Testis (tissue), 3 donors: ENCODE measurements around the gene HIGD1C. TPM values are rescaled to one million over a fixed set of nuclear protein-coding genes. Genes with fewer than 3 reads are reported as not detected.
"Not testable (repeated sequence)": the region's sequence is repeated elsewhere in the genome, so short reads cannot be mapped to it uniquely, and the experiment has no call there.

Experiments
- DNase-seq: peaks from one replicate; pipeline ENCODE4 v3.0.0-alpha.2; 2019
- H3K27ac ChIP-seq, 2 donors: fragments of 200-600 bp; sonication (generic); one replicate each; pipeline ENCODE4 v1.5.1; 2019
- H3K27me3 ChIP-seq: fragments of 200-600 bp; sonication (generic); one replicate; pipeline ENCODE4 v1.5.1; 2019
- H3K36me3 ChIP-seq: fragments of 200-600 bp; sonication (generic); one replicate; pipeline ENCODE4 v1.5.1; 2017; ENCODE audit warnings: low read depth; ENCODE audit errors: missing control alignments
- H3K4me1 ChIP-seq: fragments of 200-600 bp; sonication (generic); one replicate; pipeline ENCODE4 v1.5.1; 2019
- H3K4me3 ChIP-seq, 2 donors: fragments of 200-600 bp; sonication (generic); one replicate each; pipeline ENCODE4 v1.5.1; 2017 to 2019
- H3K9me3 ChIP-seq: fragments of 200-600 bp; sonication (generic); one replicate; pipeline ENCODE4 v1.5.1; 2017
- POLR2A ChIP-seq: fragments of 450-650 bp; IDR thresholded peaks from one replicate; pipeline ENCODE4 v1.6.1; 2017; ENCODE audit warnings: antibody characterized with exemption, mild to moderate bottlenecking, moderate library complexity
- WGBS, 2 donors: methylation state at CpG; one replicate each; pipeline ENCODE4 v1.1.5; 2018; 5-methylcytosine and 5-hydroxymethylcytosine counted together
- intact Hi-C: fragments of 100-400 bp; cut with DNase I; formaldehyde crosslinking; loops from one replicate; pipeline ENCODE4 v1.15.1; 2023; ENCODE audit warnings: low total_unique reads
- polyA plus RNA-seq: library from polyadenylated mRNA; stranded (reverse); fragments of 350-450 nt; fragmentation: Illumina TruSeq; extraction: RNeasy Lipid Tissue Mini Kit (QIAGEN cat#74804); gene quantifications from one replicate; pipeline ENCODE4 v1.2.3, GENCODE V29; 2014; ENCODE audit warnings: low read depth, low replicate concordance; ENCODE audit not compliant: insufficient read depth
- total RNA-seq, 2 donors: library from RNA; depleted of rRNA; stranded (reverse); fragments of >200 nt; gene quantifications; one replicate each; pipeline ENCODE4 v1.2.3, GENCODE V29; 2016
- TF ChIP-seq, protein P1 (sequence below), 3 experiments: fragments of 450-650 bp in 2 of 3; fragments of 200-600 bp in 1 of 3; sonication (generic) in 1 of 3; IDR thresholded peaks; one replicate each; pipeline ENCODE4 v1.5.1; 2016 to 2019; ENCODE audit warnings: antibody characterized with exemption in 3 of 3, mild to moderate bottlenecking in 2 of 3, moderate library complexity in 1 of 3

The HIGD1C gene
- total and polyA plus RNA-seq, 3 donors from 2014 or later = 3.4 TPM; not detected in 2

DNA sequence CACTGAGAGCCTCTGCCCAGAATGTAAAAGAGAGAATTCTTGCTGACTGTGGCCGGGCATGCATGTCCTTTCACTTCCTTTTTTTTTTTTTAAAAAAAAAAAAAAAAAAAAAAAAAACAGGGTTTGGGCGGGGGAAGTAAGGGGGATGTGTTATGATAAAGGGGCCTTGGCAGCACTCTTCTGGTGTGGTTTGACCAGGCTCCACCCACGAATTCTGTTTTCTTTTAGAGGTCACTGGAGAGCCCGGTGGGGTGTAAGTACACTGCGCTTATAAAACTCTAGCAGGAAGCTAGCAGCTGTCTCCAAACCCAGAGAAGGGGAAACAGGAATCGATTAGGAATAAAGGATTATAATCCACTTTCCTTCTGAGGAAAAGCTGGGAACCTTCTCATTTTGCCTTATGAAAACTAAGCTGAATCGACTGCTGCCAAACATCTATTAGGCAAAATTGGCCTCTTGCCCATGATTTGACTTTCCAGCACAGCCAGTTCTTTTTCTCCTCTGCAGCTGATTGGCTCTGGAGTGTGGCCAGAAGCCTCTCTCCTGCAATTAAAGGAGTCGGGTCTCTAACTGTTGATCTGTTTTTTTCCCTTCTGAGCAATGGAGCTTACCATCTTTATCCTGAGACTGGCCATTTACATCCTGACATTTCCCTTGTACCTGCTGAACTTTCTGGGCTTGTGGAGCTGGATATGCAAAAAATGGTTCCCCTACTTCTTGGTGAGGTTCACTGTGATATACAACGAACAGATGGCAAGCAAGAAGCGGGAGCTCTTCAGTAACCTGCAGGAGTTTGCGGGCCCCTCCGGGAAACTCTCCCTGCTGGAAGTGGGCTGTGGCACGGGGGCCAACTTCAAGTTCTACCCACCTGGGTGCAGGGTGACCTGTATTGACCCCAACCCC is 27.7 kb upstream of the HIGD1C start:
- H3K4me1 ChIP-seq = peaks cover 12% of the 10 kb centered on the region
- intact Hi-C loops = no loop called here
- no peak for TF ChIP-seq POLR2A
- TF ChIP-seq, protein P1, sequence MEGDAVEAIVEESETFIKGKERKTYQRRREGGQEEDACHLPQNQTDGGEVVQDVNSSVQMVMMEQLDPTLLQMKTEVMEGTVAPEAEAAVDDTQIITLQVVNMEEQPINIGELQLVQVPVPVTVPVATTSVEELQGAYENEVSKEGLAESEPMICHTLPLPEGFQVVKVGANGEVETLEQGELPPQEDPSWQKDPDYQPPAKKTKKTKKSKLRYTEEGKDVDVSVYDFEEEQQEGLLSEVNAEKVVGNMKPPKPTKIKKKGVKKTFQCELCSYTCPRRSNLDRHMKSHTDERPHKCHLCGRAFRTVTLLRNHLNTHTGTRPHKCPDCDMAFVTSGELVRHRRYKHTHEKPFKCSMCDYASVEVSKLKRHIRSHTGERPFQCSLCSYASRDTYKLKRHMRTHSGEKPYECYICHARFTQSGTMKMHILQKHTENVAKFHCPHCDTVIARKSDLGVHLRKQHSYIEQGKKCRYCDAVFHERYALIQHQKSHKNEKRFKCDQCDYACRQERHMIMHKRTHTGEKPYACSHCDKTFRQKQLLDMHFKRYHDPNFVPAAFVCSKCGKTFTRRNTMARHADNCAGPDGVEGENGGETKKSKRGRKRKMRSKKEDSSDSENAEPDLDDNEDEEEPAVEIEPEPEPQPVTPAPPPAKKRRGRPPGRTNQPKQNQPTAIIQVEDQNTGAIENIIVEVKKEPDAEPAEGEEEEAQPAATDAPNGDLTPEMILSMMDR (IDR thresholded peaks at IDR 0.05) = no peak
- no peaks in the 10 kb centered on the region for H3K9me3 ChIP-seq
- WGBS, 2 donors = 0% methylated on average over 13 of the region's 13 CpGs
- peak overlapping the region; percentile 78 to 90 for H3K27ac ChIP-seq
- peak; percentile 95 for DNase-seq
- no peaks in the 10 kb centered on the region for H3K36me3 ChIP-seq
- H3K27me3 ChIP-seq = no peaks in the 10 kb centered on the region
- H3K4me3 ChIP-seq = peak overlapping the region; percentile 69 to 78

DNA sequence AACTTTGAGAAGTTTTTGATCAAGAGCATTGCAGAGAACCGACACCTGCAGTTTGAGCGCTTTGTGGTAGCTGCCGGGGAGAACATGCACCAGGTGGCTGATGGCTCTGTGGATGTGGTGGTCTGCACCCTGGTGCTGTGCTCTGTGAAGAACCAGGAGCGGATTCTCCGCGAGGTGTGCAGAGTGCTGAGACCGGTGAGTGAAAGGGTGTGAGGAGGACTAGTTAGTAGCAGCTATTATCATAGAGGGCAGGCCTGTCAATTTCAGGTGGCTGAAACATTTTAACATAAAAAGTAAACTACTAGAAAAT is 27.0 kb upstream of the HIGD1C start:
- TF ChIP-seq, protein P1 (IDR thresholded peaks at IDR 0.05) = no peak
- TF ChIP-seq POLR2A = no peak
- Histone ChIP-seq H3K27ac (peak overlapping the region; percentile 61 to 90), H3K9me3 (no peaks in the 10 kb centered on the region), H3K36me3 (peaks cover under 1% of the 10 kb centered on the region), H3K4me3 (peak overlapping the region; percentile 69 to 78), H3K27me3 (no peaks in the 10 kb centered on the region), H3K4me1 (peaks cover 12% of the 10 kb centered on the region)
- no peak for DNase-seq
- WGBS, 2 donors = 5 to 10% methylated on average over 6 to 7 of the region's 7 CpGs
- intact Hi-C loops = no loop called here

DNA sequence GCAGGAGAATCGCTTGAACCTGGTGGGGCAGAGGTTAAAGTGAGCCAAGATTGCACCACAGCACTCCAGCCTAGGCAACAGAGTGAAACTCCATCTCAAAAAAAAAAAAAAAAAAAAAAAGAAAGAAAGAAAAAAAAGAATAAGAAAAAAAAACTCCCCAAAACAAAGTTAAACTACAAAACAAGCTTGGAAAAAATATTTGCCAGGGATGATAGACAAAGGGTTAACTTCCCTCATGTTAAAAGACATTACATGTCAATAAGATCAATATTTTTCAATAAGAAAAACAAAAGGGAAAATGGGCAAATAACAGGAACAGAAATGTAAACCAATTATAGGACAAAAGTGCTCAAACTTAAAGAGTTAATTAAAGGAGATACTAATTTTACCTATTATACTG is 26.4 kb upstream of the HIGD1C start:
- Histone ChIP-seq H3K36me3 (peaks cover 3% of the 10 kb centered on the region), H3K4me3 (peak overlapping the region; percentile 69 to 78), H3K27ac (peak overlapping the region in 1 of 2 donors; percentile 90), H3K9me3 (no peaks in the 10 kb centered on the region), H3K4me1 (peaks cover 12% of the 10 kb centered on the region), H3K27me3 (no peaks in the 10 kb centered on the region)
- WGBS, 2 donors = 44 to 50% methylated on average over 1 of the region's 1 CpG
- intact Hi-C loops = no loop called here
- TF ChIP-seq, protein P1 (IDR thresholded peaks at IDR 0.05) = no peak
- TF ChIP-seq POLR2A = no peak
- DNase-seq = no peak

DNA sequence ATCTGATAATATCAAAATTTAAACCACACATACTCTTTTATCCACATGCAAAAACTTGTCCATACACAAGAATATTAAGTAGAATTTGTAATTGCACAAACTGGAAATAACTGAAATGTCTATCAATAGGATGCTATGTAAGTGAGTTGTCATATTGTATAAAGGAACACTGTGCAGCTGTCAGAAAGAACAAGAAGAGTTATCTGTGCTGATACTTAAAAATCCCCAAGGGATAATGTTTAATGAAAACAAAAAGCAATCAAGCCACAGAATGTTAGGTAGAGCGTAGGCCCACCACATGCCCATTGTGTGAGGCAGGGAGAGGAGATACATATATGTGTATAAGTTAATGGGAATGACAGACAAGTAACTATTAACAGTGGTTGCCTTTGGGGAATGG is 25.9 kb upstream of the HIGD1C start:
- 45 to 50% methylated on average over 1 of the region's 1 CpG for WGBS, 2 donors
- peaks cover 12% of the 10 kb centered on the region for H3K4me1 ChIP-seq

DNA sequence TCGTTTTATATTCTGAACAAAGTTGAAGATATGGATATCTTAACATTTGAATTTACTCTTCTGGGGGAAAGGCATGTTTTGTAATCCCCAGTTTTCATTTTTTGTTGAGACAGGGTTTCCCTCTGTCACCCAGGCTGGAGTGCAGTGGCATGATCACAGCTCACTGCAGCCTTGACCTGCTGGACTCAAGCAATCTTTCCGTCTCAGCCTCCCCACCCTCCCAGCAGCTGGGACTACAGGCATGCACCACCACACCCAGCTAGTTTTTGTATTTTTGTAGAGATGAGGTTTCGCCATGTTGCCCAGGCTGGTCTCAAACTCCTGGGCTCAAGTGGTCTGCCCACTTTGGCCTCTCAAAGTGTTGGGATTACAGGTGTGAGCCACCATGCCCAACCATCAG is 25.4 kb upstream of the HIGD1C start:
- H3K9me3 ChIP-seq, intact Hi-C loops, H3K27me3 ChIP-seq, H3K36me3 ChIP-seq: not testable (repeated sequence)
- DNase-seq = peak; percentile 56
- peak overlapping the region; percentile 48 to 90 for H3K27ac ChIP-seq
- H3K4me1 ChIP-seq = peaks cover 12% of the 10 kb centered on the region
- 21 to 33% methylated on average over 3 of the region's 3 CpGs for WGBS, 2 donors
- H3K4me3 ChIP-seq = peak overlapping the region; percentile 69 to 78

More for the DNA sequence above, 25.9 kb upstream of the HIGD1C start:
- Histone ChIP-seq H3K27me3 (no peaks in the 10 kb centered on the region), H3K9me3 (no peaks in the 10 kb centered on the region), H3K4me3 (peak overlapping the region; percentile 69 to 78), H3K36me3 (peaks cover 3% of the 10 kb centered on the region), H3K27ac (peak overlapping the region; percentile 49 to 90)
- DNase-seq = no peak
- intact Hi-C loops = no loop called here
- TF ChIP-seq POLR2A = no peak
- TF ChIP-seq, protein P1 (IDR thresholded peaks at IDR 0.05) = no peak
